Astrocyte (in vitro differentiated cells and primary cell): ENCODE data around the gene HDAC8. TPM values are rescaled to one million over a fixed set of nuclear protein-coding genes. Genes with fewer than 3 reads are reported as not detected.
A peak's percentile ranks its signal among the peaks of the same experiment; 100 is the strongest.

Source experiments
- DNase-seq: peaks from one replicate; pipeline ENCODE4 v3.0.0-alpha.2; 2010; ENCODE audit warnings: low read depth
- FAIRE-seq: peaks from 2 replicates; lab custom pipeline; 2011; peaks lifted over from hg19 to GRCh38; lab: Jason Lieb, UNC
- H2AFZ ChIP-seq: 2 replicates; pipeline ENCODE4 v1.6.0; 2012; ENCODE audit warnings: low read depth, low read length, inconsistent platforms
- H3K27ac ChIP-seq: 2 replicates; pipeline ENCODE4 v1.5.1; 2011; ENCODE audit warnings: low read depth, low read length, inconsistent platforms
- H3K27me3 ChIP-seq: 2 replicates; pipeline ENCODE4 v1.6.0; 2011; ENCODE audit warnings: low read length, inconsistent platforms; ENCODE audit not compliant: insufficient read depth
- H3K36me3 ChIP-seq: 2 replicates; pipeline ENCODE4 v1.5.1; 2011; ENCODE audit warnings: low read length, inconsistent platforms; ENCODE audit not compliant: insufficient read depth
- H3K4me1 ChIP-seq: 2 replicates; pipeline ENCODE4 v1.5.1; 2011; ENCODE audit warnings: low read length, inconsistent platforms; ENCODE audit not compliant: insufficient read depth
- H3K4me2 ChIP-seq: 2 replicates; pipeline ENCODE4 v1.6.0; 2012; ENCODE audit warnings: low read length, inconsistent platforms
- H3K4me3 ChIP-seq: 2 replicates; pipeline ENCODE4 v1.5.1; 2011; ENCODE audit warnings: low read depth, mild to moderate bottlenecking, low read length, inconsistent platforms; ENCODE audit not compliant: insufficient read depth
- H3K79me2 ChIP-seq: 2 replicates; pipeline ENCODE4 v1.6.0; 2012; ENCODE audit warnings: mild to moderate bottlenecking, low read length, inconsistent platforms; ENCODE audit not compliant: insufficient read depth
- H3K9ac ChIP-seq: 2 replicates; pipeline ENCODE4 v1.6.0; 2012; ENCODE audit warnings: mild to moderate bottlenecking, low read length, inconsistent platforms
- H3K9me3 ChIP-seq: 2 replicates; pipeline ENCODE4 v1.5.1; 2012; ENCODE audit warnings: low read depth, mild to moderate bottlenecking, low read length, inconsistent platforms; ENCODE audit not compliant: insufficient read depth
- H4K20me1 ChIP-seq: 2 replicates; pipeline ENCODE4 v1.6.0; 2012; ENCODE audit warnings: low read length, inconsistent platforms; ENCODE audit not compliant: insufficient read depth
- H3K27ac Mint-ChIP-seq: one replicate; pipeline ENCODE4 v1.8.0; 2021; ENCODE audit warnings: mild to moderate bottlenecking, mixed read lengths; ENCODE audit not compliant: unreplicated experiment
- H3K27me3 Mint-ChIP-seq: one replicate; pipeline ENCODE4 v1.8.0; 2021; ENCODE audit warnings: low read depth, mixed read lengths; ENCODE audit not compliant: unreplicated experiment
- H3K36me3 Mint-ChIP-seq: one replicate; pipeline ENCODE4 v1.8.0; 2021; ENCODE audit warnings: low read depth, mixed read lengths; ENCODE audit not compliant: unreplicated experiment
- H3K4me1 Mint-ChIP-seq: one replicate; pipeline ENCODE4 v1.8.0; 2021; ENCODE audit warnings: low read depth, mixed read lengths; ENCODE audit not compliant: unreplicated experiment
- H3K4me3 Mint-ChIP-seq: one replicate; pipeline ENCODE4 v1.8.0; 2021; ENCODE audit warnings: mild to moderate bottlenecking, moderate library complexity, mixed read lengths; ENCODE audit not compliant: unreplicated experiment
- H3K9me3 Mint-ChIP-seq: one replicate; pipeline ENCODE4 v1.8.0; 2021; ENCODE audit warnings: mild to moderate bottlenecking, mixed read lengths; ENCODE audit not compliant: unreplicated experiment
- EZH2 ChIP-seq: IDR thresholded peaks from 2 replicates; pipeline ENCODE4 v1.6.1; 2012; ENCODE audit warnings: mild to moderate bottlenecking, low read length, inconsistent platforms; ENCODE audit not compliant: insufficient read depth
- total RNA-seq: library from RNA; stranded (reverse); gene quantifications from 2 replicates; pipeline ENCODE4 v1.2.1, GENCODE V29; 2021
- TF ChIP-seq, protein P1 (sequence below): IDR thresholded peaks from 2 replicates; pipeline ENCODE4 v1.5.1; 2011; ENCODE audit warnings: low read depth, mild to moderate bottlenecking, inconsistent platforms, low read length, moderate library complexity; ENCODE audit not compliant: insufficient read depth

Gene HDAC8
- total RNA-seq, 1 donor from 2014 or later: 23.6 TPM

DNA sequence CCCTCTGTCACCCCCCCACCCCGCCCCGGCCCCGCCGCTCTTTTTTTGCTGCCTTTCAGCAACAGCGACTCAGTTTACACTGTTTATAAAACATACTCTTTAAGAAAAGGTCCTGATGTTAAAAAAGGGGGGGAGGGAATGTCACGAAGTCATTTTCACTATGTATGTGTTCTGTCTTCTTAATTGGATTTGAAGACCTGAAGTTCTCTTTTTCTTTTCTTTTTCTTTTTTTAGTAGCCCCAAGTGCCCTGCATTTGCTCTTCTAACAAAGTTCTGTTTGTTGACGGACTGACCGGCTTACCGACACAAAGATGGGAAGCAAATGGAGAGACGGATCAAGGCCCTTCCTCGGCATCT, 264.5 kb downstream of the HDAC8 start:
- peak overlapping the region; percentile 82 for H3K4me2 ChIP-seq
- Mint-ChIP-seq H3K4me1 (no peaks in the 10 kb centered on the region), H3K9me3 (no peaks in the 10 kb centered on the region), H3K4me3 (no peak overlapping the region), H3K27me3 (peaks cover 33% of the 10 kb centered on the region), H3K36me3 (no peaks in the 10 kb centered on the region), H3K27ac (no peak overlapping the region)
- H3K36me3 ChIP-seq: no peaks in the 10 kb centered on the region
- H3K4me1 ChIP-seq: peaks cover 16% of the 10 kb centered on the region
- no peak for FAIRE-seq
- no peak overlapping the region for H3K4me3 ChIP-seq
- no peak overlapping the region for H3K27ac ChIP-seq
- no peak for DNase-seq
- H4K20me1 ChIP-seq: no peaks in the 10 kb centered on the region
- no peaks in the 10 kb centered on the region for H3K79me2 ChIP-seq
- no peak overlapping the region for H3K9ac ChIP-seq
- TF ChIP-seq EZH2: no peak
- TF ChIP-seq, protein P1, sequence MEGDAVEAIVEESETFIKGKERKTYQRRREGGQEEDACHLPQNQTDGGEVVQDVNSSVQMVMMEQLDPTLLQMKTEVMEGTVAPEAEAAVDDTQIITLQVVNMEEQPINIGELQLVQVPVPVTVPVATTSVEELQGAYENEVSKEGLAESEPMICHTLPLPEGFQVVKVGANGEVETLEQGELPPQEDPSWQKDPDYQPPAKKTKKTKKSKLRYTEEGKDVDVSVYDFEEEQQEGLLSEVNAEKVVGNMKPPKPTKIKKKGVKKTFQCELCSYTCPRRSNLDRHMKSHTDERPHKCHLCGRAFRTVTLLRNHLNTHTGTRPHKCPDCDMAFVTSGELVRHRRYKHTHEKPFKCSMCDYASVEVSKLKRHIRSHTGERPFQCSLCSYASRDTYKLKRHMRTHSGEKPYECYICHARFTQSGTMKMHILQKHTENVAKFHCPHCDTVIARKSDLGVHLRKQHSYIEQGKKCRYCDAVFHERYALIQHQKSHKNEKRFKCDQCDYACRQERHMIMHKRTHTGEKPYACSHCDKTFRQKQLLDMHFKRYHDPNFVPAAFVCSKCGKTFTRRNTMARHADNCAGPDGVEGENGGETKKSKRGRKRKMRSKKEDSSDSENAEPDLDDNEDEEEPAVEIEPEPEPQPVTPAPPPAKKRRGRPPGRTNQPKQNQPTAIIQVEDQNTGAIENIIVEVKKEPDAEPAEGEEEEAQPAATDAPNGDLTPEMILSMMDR: no peak
- no peak overlapping the region for H2AFZ ChIP-seq
- H3K27me3 ChIP-seq: peaks cover 37% of the 10 kb centered on the region
- no peaks in the 10 kb centered on the region for H3K9me3 ChIP-seq

DNA sequence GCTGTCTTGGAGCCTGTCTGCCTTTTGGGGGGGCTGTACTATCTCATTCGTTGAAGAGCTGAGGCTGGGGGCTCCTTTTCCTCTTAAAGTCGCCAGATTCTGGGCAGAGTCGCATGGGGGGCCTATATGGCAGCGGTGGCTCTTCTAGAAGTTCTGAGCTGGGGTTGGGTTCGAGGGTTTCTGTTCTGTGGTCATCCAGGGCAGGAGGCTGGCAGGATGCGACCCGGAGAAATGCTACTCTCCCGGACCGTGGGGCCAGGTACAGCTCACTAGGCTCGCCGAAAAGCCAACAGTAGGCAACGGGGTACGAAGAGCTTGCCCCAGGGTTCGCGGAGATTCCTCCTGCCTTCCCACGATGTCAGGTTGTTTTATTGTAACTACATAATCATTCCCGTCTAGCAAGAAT, 265.0 kb downstream of the HDAC8 start:
- Mint-ChIP-seq H3K27me3 (peaks cover 36% of the 10 kb centered on the region), H3K27ac (no peak overlapping the region), H3K4me1 (no peaks in the 10 kb centered on the region), H3K4me3 (peak overlapping the region; percentile 73), H3K9me3 (no peaks in the 10 kb centered on the region), H3K36me3 (no peaks in the 10 kb centered on the region)
- no peaks in the 10 kb centered on the region for H3K36me3 ChIP-seq
- H3K27me3 ChIP-seq: peaks cover 42% of the 10 kb centered on the region
- no peaks in the 10 kb centered on the region for H3K79me2 ChIP-seq
- TF ChIP-seq, protein P1: no peak
- TF ChIP-seq EZH2: no peak
- no peak overlapping the region for H3K27ac ChIP-seq
- H3K9ac ChIP-seq: no peak overlapping the region
- DNase-seq: no peak
- H3K9me3 ChIP-seq: no peaks in the 10 kb centered on the region
- H3K4me3 ChIP-seq: peak overlapping the region; percentile 48
- H4K20me1 ChIP-seq: no peaks in the 10 kb centered on the region
- H2AFZ ChIP-seq: no peak overlapping the region
- H3K4me1 ChIP-seq: peaks cover 16% of the 10 kb centered on the region
- H3K4me2 ChIP-seq: peak overlapping the region; percentile 85
- FAIRE-seq: peak; percentile 54

DNA sequence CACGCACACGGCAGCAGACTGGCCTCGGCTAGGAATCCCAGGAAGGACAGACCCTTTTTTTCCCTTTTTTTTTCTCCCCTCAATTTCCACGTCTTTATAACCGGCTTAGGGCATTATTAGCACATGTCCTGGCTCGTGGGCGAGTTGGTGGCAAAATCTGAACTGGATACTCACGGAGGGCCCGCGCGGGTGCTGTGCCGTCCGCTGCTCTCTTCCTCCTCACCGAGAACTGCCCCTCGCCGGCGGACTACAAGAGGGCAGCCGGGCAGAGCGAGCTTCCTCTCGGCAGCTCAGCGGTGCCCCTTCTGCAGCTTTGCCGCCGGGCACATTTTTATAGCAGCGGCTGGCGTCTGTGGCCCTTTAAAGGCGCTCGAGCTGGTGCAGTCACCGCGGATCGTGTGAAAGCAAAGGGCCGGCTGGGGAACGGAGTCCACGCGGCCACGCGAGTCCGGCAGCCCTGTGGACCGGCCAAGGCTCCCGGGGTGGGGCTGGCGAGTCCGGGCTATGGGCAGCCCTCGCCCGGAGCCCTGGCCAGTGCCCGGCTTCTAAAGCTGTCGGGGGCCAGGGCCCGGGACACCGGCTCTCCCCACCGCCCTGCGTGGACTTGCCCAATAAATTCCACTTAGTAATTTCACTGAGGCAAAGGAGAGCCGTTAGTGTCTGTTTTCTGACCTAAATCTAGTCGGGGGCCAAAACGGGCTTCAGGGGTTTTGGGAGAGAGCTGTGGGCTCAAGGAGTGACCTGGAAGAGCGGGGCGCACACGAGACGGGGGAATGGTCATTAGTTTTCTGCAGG, 265.6 kb downstream of the HDAC8 start:
- peak overlapping the region; percentile 69 for H2AFZ ChIP-seq
- no peaks in the 10 kb centered on the region for H3K36me3 ChIP-seq
- H3K4me3 Mint-ChIP-seq: peak overlapping the region; percentile 82
- no peaks in the 10 kb centered on the region for H3K9me3 ChIP-seq
- no peaks in the 10 kb centered on the region for H3K79me2 ChIP-seq
- peak; percentile 62 for DNase-seq
- no peaks in the 10 kb centered on the region for H3K9me3 Mint-ChIP-seq
- peaks cover 16% of the 10 kb centered on the region for H3K4me1 ChIP-seq
- FAIRE-seq: peak; percentile 50
- H3K4me2 ChIP-seq: peak overlapping the region; percentile 85
- H3K27me3 ChIP-seq: peaks cover 45% of the 10 kb centered on the region
- no peak overlapping the region for H3K27ac Mint-ChIP-seq
- H3K36me3 Mint-ChIP-seq: no peaks in the 10 kb centered on the region
- peak overlapping the region; percentile 48 for H3K4me3 ChIP-seq
- H3K4me1 Mint-ChIP-seq: no peaks in the 10 kb centered on the region
- H4K20me1 ChIP-seq: no peaks in the 10 kb centered on the region
- H3K27ac ChIP-seq: no peak overlapping the region
- TF ChIP-seq, protein P1: no peak
- TF ChIP-seq EZH2: peak; percentile 53
- no peak overlapping the region for H3K9ac ChIP-seq
- peaks cover 38% of the 10 kb centered on the region for H3K27me3 Mint-ChIP-seq
